T-cell (primary cell): Measurements from ENCODE around the gene CACNB1. TPM values are rescaled to one million over a fixed set of nuclear protein-coding genes. Genes with fewer than 3 reads are reported as not detected.

Source experiments
- ATAC-seq, 4 experiments: fragments of 200-7000 bp in 3 of 4; fragments of 150-1000 bp in 1 of 4; cut with Tn5 transposase; replicated peaks in 1 of 4; 1 replicate in 3 of 4; 2 replicates in 1 of 4; pipeline ENCODE4 v1.10.0; 2021; ENCODE audit warnings: moderate library complexity in 3 of 4, mild to moderate bottlenecking in 2 of 4, moderate number of reproducible peaks in 1 of 4
- CTCF ChIA-PET, 2 donors: fragments of 300-600 bp; sonication (Branson Sonifier 250); formaldehyde crosslinking; loops; one replicate each; lab custom pipeline; 2022; ENCODE audit warnings: antibody characterized with exemption in 2 of 2; lab: Charles Lee
- POLR2A ChIA-PET, 2 donors: fragments of 300-600 bp; sonication (Branson Sonifier 250); formaldehyde crosslinking; loops; one replicate each; lab custom pipeline; 2022; ENCODE audit warnings: antibody characterized with exemption in 2 of 2; lab: Charles Lee
- DNase-seq, 35 experiments: peaks; one replicate each; pipeline versions ENCODE4 v3.0.0 to v3.0.0-alpha.2; 2013 to 2023
- H3K27ac ChIP-seq: one replicate; pipeline ENCODE4 v1.5.1; 2013; ENCODE audit warnings: low read length
- H3K27me3 ChIP-seq, 2 experiments: replicated peaks in 1 of 2; 1 replicate in 1 of 2; 2 replicates in 1 of 2; pipeline versions ENCODE4 v1.6.1 to v1.7.0; 2013; ENCODE audit warnings: low read length in 1 of 2, mixed read lengths in 1 of 2; ENCODE audit not compliant: control insufficient read depth in 2 of 2, insufficient read depth in 2 of 2; ENCODE audit errors: extremely low read depth in 1 of 2
- H3K36me3 ChIP-seq, 2 donors: 1 replicate in 1 of 2; 2 replicates in 1 of 2; pipeline versions ENCODE4 v1.6.1 to v1.7.0; 2013; ENCODE audit warnings: low read length in 1 of 2; ENCODE audit not compliant: control insufficient read depth in 2 of 2, insufficient read depth in 1 of 2; ENCODE audit errors: extremely low read depth in 1 of 2
- H3K4me1 ChIP-seq, 2 experiments: 1 replicate in 1 of 2; 2 replicates in 1 of 2; pipeline versions ENCODE4 v1.6.1 to v1.7.0; 2013; ENCODE audit warnings: low read length in 2 of 2, mixed read lengths in 1 of 2; ENCODE audit not compliant: insufficient read depth in 2 of 2, control insufficient read depth in 1 of 2; ENCODE audit errors: extremely low read depth in 1 of 2
- H3K4me3 ChIP-seq, 2 donors: 1 replicate in 1 of 2; 2 replicates in 1 of 2; pipeline versions ENCODE4 v1.5.1 to v1.7.0; 2013; ENCODE audit warnings: mild to moderate bottlenecking in 2 of 2, low read length in 1 of 2, moderate library complexity in 1 of 2; ENCODE audit not compliant: control insufficient read depth in 1 of 2; ENCODE audit errors: extremely low read depth in 1 of 2
- H3K9me3 ChIP-seq: 2 replicates; pipeline ENCODE4 v1.7.0; 2013
- H3K27ac Mint-ChIP-seq, 2 donors: one replicate each; pipeline ENCODE4 v1.8.0; 2020 to 2021; ENCODE audit warnings: mild to moderate bottlenecking in 2 of 2, mixed read lengths in 2 of 2
- H3K27me3 Mint-ChIP-seq, 2 donors: one replicate each; pipeline ENCODE4 v1.8.0; 2021 to 2022; ENCODE audit warnings: mixed read lengths in 2 of 2
- H3K36me3 Mint-ChIP-seq: one replicate; pipeline ENCODE4 v1.8.0; 2021; ENCODE audit warnings: mixed read lengths
- H3K4me1 Mint-ChIP-seq, 3 donors: one replicate each; pipeline ENCODE4 v1.8.0; 2020 to 2022; ENCODE audit warnings: mixed read lengths in 3 of 3, mild to moderate bottlenecking in 1 of 3
- H3K4me3 Mint-ChIP-seq, 3 donors: one replicate each; pipeline ENCODE4 v1.8.0; 2020 to 2022; ENCODE audit warnings: mild to moderate bottlenecking in 3 of 3, mixed read lengths in 3 of 3, moderate library complexity in 3 of 3
- H3K9me3 Mint-ChIP-seq, 3 donors: one replicate each; pipeline ENCODE4 v1.8.0; 2020 to 2022; ENCODE audit warnings: mixed read lengths in 3 of 3
- WGBS: methylation state at CpG from one replicate; pipeline ENCODE4 v1.1.5; 2013; ENCODE audit warnings: missing lambda C conversion rate; ENCODE audit not compliant: insufficient coverage; 5-methylcytosine and 5-hydroxymethylcytosine counted together
- total RNA-seq, 35 experiments: library from RNA in 6 of 35; stranded (reverse) in 6 of 35; fragments of 120-200 nt in 1 of 35; gene quantifications; one replicate each; pipeline versions ENCODE4 v1.2.1 to v1.2.4 and lab custom pipeline; 2013 to 2026

Gene CACNB1
- total RNA-seq: 10 to 100 TPM; 10.8 to 23.2 (median 21.4) TPM
- total RNA-seq (2013): 10.6 TPM
- total RNA-seq (lab: John Stamatoyannopoulos, UW): 6.8 to 19.0 (median 11.3) reads per million in 29 experiments

DNA sequence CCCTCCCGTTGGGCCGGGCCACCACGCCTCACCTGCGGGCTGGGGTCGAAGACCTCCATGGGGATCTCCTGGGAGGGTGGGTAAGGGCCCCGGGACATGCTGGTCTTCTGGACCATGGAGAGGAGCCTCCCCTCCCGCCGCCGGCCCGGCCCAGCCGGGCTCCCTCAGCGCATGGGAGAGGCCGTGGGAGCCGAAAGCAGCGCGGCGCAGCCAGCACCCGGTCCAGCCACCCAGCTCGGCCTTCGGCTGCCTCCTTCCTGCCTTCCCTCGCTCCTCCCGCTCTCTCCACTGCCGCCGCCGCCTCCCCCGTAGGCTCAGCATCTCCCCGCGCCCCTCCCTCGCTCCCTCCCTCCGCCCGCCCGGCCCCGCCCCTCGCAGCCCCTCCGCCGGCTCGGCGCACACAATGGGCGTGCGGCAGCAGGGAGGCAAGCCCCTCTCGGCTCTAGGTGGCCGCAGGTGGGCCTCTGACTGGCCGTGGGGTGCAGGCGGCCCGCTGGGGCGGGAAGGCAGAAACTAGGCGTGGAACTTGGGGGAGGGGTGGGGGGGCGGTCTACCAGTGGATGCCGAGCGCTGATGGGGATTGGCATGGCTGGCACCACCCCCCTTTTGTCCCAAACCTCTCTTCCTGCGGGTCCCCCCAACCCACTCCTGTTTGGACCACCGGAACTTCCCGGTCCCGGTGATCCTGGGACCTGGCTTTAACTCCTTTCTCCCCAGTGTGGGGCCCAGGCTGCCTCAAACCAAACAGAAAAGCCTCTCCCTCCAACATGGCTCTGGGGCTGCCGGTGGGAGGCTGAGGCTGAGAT lies at the start of gene CACNB1:
CACNB1 (minus strand) TSS at position 290 of the 806 bp plus-strand sequence; CDS start at position 116, 174 bp downstream.
- 0% methylated on average over 25 of the region's 55 CpGs for WGBS
- no peaks in the 10 kb centered on the region for H3K27me3 Mint-ChIP-seq
- Histone ChIP-seq H3K27ac (peak within 1 kb of the TSS; percentile 54), H3K9me3 (no peaks in the 10 kb centered on the region), H3K27me3 (no peaks in the 10 kb centered on the region), H3K4me3 (peak within 1 kb of the TSS; percentile 63 to 83), H3K36me3 (peaks cover 0 to 23% of the 10 kb centered on the region in 2 donors), H3K4me1 (peaks cover 20 to 69% of the 10 kb centered on the region in 2 experiments)
- DNase-seq (peak in 33 of 35 experiments; percentile 18 to 77 (median 48)), ATAC-seq (peak; percentile 48 to 57 (median 54))
- H3K9me3 Mint-ChIP-seq: no peaks in the 10 kb centered on the region
- POLR2A ChIA-PET: no interaction called here
- CTCF ChIA-PET: interaction anchor here in 1 of 2 donors (1.0 kb wide), 1 partner anchor 33 kb away, joined by 3 read pairs; no protein-coding TSS in a partner anchor
- peak within 1 kb of the TSS; percentile 91 to 99 (median 98) for H3K4me3 Mint-ChIP-seq
- H3K4me1 Mint-ChIP-seq: peaks cover 60 to 67% (median 63%) of the 10 kb centered on the region in 3 donors
- peaks cover 22% of the 10 kb centered on the region for H3K36me3 Mint-ChIP-seq
- H3K27ac Mint-ChIP-seq: peak within 1 kb of the TSS; percentile 100

DNA sequence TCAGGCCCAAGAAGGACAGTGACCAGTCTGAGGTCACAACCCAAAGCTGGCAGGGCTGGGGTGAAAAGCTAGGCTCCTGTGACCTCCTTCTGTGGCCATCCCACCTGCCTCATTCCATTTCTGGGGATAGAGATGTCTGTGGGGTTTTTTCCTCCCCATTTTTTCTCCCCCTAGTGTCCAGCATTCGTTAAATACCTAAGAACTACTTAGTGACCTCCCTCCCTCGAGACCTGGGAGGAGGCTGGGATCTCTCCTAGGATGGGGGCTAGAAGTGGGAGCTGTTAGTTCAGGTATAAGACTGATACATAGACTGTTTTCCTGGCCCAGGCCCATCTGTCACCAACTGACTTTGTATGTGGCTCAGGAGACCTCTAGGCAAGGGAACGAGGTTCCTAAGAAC lies 48.8 kb upstream of the CACNB1 start:
- peaks cover 0 to 13% of the 10 kb centered on the region in 2 experiments for H3K4me1 ChIP-seq
- Mint-ChIP-seq H3K36me3 (no peaks in the 10 kb centered on the region), H3K27me3 (peaks cover 0 to 2% of the 10 kb centered on the region in 2 donors), H3K9me3 (no peaks in the 10 kb centered on the region), H3K4me1 (peaks cover 9 to 12% (median 12%) of the 10 kb centered on the region in 3 donors), H3K27ac (no peak overlapping the region), H3K4me3 (no peak overlapping the region)
- no peaks in the 10 kb centered on the region for H3K9me3 ChIP-seq
- no peak overlapping the region for H3K27ac ChIP-seq
- H3K36me3 ChIP-seq: no peaks in the 10 kb centered on the region
- DNase-seq: no peak
- no peak overlapping the region for H3K4me3 ChIP-seq
- WGBS: 80% methylated on average over 1 of the region's 3 CpGs
- ATAC-seq: no peak
- CTCF ChIA-PET: interaction anchor here (0.5 to 0.7 kb wide), 3 partner anchors 23 to 270 kb away, joined by 3 to 4 read pairs (median 3); no protein-coding TSS in a partner anchor
- POLR2A ChIA-PET: no interaction called here
- peaks cover 0 to 3% of the 10 kb centered on the region in 2 experiments for H3K27me3 ChIP-seq

DNA sequence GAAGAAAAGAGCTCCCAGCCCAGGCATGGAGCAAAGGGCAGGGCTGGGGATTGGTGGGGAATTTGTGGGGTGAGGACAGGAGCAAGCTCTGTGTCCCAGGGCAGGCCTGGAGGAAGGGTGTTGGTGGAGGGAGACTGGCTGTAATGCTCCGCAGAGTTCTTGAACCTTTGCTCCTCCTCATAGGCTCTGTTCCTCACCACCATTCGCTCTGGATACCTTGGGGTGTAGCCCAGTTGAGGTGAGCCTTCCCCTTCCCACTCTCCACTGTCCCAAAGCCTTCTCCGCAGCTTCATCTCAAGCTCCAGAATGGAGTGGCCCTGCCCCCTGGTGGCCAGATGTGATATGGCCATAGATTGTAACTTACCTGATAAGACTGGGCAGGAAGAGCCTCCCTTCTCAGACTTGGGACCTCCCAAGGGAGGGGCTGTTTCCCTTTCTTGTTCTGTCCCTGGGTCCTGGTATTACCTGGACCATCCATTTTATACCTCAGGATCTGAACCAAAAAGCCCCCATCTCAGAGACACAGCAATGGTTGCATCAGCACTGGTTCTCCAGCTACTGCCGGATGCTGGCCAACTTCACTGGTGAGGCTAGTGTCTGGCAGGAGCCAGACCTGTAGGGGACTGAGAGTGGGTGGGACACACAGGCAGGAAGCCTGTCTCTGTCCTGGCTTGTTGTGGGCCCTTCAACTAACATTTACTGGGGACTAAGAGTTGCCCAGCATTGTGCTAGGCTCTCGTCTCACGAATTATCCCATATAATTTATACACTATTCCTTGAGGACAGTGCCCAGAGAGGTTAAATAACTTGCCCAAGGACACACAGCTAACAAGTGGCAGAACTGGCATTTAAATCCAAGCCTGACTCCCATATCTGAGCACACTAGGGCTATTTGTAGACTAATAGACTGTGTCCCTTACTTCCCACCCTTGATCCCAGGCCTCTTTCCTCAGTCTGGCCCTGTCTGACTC lies 47.4 kb upstream of the CACNB1 start:
- Mint-ChIP-seq H3K4me1 (peaks cover 12 to 15% (median 14%) of the 10 kb centered on the region in 3 donors), H3K36me3 (no peaks in the 10 kb centered on the region), H3K9me3 (no peaks in the 10 kb centered on the region), H3K27ac (no peak overlapping the region), H3K27me3 (peaks cover 0 to 2% of the 10 kb centered on the region in 2 donors), H3K4me3 (no peak overlapping the region)
- Histone ChIP-seq H3K4me1 (peaks cover 0 to 15% of the 10 kb centered on the region in 2 experiments), H3K36me3 (no peaks in the 10 kb centered on the region), H3K27me3 (peaks cover 0 to 3% of the 10 kb centered on the region in 2 experiments), H3K4me3 (no peak overlapping the region), H3K9me3 (no peaks in the 10 kb centered on the region), H3K27ac (no peak overlapping the region)
- CTCF ChIA-PET: interaction anchor here (0.6 to 3.8 kb wide), 16 partner anchors 9 to 270 kb away, joined by 3 to 51 read pairs (median 6); partner anchors contain the start of genes MED1 (in 1 of the 2) and RPL19 (in 1 of the 2)
- 73% methylated on average over 4 of the region's 6 CpGs for WGBS
- POLR2A ChIA-PET: interaction anchor here (0.6 to 0.7 kb wide), 3 partner anchors 13 to 485 kb away, joined by 3 to 14 read pairs (median 3); no protein-coding TSS in a partner anchor
- DNase-seq (peak; percentile 58 to 91 (median 79)), ATAC-seq (peak; percentile 89 to 93 (median 92))

DNA sequence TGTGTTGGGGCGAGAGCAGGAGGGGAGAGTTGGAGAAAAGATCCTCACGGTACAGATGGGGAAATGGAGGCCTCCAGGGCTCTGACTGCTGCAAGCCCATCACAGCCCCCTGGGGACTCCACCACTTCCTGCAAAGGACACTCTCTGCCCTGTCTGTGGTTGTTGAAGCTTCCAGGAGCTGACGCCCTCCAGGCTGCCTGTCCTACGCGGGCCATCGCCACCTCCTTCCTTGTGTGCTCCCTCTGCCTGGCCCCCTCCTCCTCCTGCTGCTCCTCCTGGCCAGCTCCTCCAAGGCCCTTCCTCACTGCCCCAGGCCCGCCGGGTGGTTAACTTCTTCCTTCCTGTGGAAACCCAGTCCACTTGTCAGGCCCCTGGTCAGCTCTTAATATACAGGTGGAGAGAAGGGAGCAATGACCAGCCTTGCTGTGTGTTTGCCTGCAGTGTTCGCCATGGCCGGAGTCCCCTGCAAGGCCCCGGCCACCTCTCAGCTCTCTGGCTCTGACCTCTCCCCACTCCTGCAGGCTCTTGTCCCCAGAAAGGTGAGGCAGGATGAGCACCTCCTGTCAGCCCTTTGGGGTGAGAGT lies 46.6 kb upstream of the CACNB1 start:
- peaks cover 0 to 3% of the 10 kb centered on the region in 2 experiments for H3K27me3 ChIP-seq
- H3K36me3 ChIP-seq: no peaks in the 10 kb centered on the region
- Mint-ChIP-seq H3K9me3 (no peaks in the 10 kb centered on the region), H3K4me1 (peaks cover 20 to 23% (median 21%) of the 10 kb centered on the region in 3 donors), H3K4me3 (no peak overlapping the region), H3K36me3 (no peaks in the 10 kb centered on the region), H3K27me3 (peaks cover 0 to 2% of the 10 kb centered on the region in 2 donors), H3K27ac (no peak overlapping the region)
- ChIA-PET CTCF (interaction anchor here (0.6 to 3.8 kb wide), 14 partner anchors 9 to 269 kb away, joined by 3 to 51 read pairs (median 8); partner anchors contain the start of gene RPL19 (in 1 of the 2)), POLR2A (interaction anchor here (0.6 to 0.7 kb wide), 3 partner anchors 14 to 1285 kb away, joined by 3 to 4 read pairs (median 3); no protein-coding TSS in a partner anchor)
- peaks cover 0 to 22% of the 10 kb centered on the region in 2 experiments for H3K4me1 ChIP-seq
- H3K27ac ChIP-seq: no peak overlapping the region
- no peaks in the 10 kb centered on the region for H3K9me3 ChIP-seq
- WGBS: 12% methylated on average over 3 of the region's 11 CpGs
- no peak overlapping the region for H3K4me3 ChIP-seq
- ATAC-seq (peak in 2 of 4 experiments; percentile 3 to 13), DNase-seq (no peak)

DNA sequence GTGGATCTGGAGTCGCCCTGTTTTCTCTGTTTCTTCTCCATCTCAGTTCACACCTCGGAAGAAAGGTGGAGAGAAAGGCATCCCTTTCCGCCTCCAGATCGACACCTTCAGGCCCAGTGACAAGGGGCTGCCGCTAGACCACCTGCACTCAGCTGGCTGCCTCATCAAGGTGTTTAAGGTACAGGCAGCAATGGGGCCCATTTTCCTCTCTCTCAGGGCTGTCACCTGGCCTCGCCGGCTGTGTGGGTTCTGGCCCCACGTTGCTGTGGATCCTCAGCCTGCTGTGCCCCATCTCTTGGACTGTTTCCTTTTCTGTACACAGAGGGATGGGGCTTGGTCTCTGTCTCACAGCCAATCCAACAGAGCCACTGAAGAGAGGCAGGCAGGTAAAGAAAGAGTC lies 45.7 kb upstream of the CACNB1 start:
- Histone ChIP-seq H3K36me3 (no peaks in the 10 kb centered on the region), H3K9me3 (no peaks in the 10 kb centered on the region), H3K4me1 (peaks cover 0 to 32% of the 10 kb centered on the region in 2 experiments), H3K27me3 (peaks cover 0 to 3% of the 10 kb centered on the region in 2 experiments), H3K4me3 (no peak overlapping the region), H3K27ac (no peak overlapping the region)
- 74% methylated on average over 4 of the region's 8 CpGs for WGBS
- Mint-ChIP-seq H3K4me1 (peaks cover 27 to 32% (median 29%) of the 10 kb centered on the region in 3 donors), H3K27me3 (peaks cover 0 to 2% of the 10 kb centered on the region in 2 donors), H3K9me3 (no peaks in the 10 kb centered on the region), H3K36me3 (no peaks in the 10 kb centered on the region), H3K4me3 (no peak overlapping the region), H3K27ac (no peak overlapping the region)
- DNase-seq: no peak
- ChIA-PET CTCF (interaction anchor here (0.6 to 3.8 kb wide), 5 partner anchors 11 to 75 kb away, joined by 3 to 51 read pairs (median 7); no protein-coding TSS in a partner anchor), POLR2A (no interaction called here)
- no peak for ATAC-seq
